GM19395 (cell line): ENCODE data around the gene SIDT1.

Experiments
- ATAC-seq: cut with Tn5 transposase; IDR thresholded peaks from one replicate; pipeline ENCODE4 v1.9.1; 2021; ENCODE audit warnings: mild to moderate bottlenecking, moderate library complexity; ENCODE audit not compliant: unreplicated experiment

Gene SIDT1

DNA sequence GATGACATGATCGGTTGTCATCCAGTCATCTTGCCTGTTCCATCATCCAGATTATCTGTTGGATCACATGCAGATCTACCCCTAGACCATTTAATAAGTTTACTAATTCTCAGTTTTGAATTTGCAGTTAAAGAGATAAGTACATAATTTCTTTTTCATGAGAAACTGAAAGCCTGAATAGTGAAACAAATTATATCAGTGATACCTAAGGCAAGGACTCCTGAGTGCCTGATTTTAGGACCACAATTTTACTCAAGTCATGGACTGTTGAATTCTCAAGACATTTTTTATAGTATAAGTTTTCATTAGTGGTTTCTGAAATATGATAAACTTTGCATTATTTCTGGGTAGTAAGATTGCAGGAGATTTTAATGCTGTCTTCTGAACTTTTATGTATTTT, 13.2 kb downstream of the SIDT1 start:
- ATAC-seq: no peak

GRCh38 chr3:113546414-113546893, 14.1 kb downstream of the SIDT1 start:
- peak; percentile 92 for ATAC-seq

GRCh38 chr3:113548501-113548900, 16.1 kb downstream of the SIDT1 start:
- ATAC-seq: no peak

- ATAC-seq: no peak
Measured at GRCh38 chr3:113551820-113552219, 19.5 kb downstream of the SIDT1 start.

DNA sequence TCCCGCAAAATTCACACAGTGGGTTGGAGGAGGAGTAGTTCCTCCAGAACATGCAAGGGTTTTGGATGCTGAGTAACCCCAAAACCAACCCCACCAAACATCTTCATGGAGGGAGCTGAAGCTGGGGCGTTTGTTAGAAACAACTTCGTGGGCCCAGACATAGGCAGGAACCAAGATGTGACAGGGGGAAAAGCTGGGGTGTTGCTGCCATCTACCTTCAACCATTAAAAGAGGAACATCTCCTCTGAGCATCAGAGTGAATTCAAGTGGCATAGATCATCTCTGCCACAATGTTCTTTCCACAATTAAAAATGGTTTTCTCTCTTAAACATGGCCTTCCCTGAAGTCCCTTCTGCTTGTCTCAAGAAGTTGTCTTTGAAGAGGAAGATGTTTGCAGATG, 20.5 kb downstream of the SIDT1 start:
- ATAC-seq: peak; percentile 61

DNA sequence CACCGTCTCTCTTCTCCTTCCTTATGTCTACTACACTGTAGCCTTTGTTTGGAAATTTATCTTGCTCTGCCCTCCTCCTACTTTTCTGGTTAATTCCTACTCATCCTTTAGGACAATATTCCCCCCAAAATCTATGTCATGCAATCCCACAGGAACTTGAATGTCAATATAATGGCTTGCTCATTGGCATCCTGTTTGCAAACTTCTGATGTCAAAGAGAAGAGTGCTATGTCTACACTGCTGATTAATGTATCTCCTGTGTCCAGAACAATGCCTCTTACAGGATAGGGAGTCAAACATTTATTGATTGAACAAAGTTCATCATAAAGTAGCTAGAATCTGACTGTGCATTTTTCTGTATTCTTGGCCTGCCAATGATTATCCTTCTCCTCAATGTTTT, 22.8 kb downstream of the SIDT1 start:
- no peak for ATAC-seq

DNA sequence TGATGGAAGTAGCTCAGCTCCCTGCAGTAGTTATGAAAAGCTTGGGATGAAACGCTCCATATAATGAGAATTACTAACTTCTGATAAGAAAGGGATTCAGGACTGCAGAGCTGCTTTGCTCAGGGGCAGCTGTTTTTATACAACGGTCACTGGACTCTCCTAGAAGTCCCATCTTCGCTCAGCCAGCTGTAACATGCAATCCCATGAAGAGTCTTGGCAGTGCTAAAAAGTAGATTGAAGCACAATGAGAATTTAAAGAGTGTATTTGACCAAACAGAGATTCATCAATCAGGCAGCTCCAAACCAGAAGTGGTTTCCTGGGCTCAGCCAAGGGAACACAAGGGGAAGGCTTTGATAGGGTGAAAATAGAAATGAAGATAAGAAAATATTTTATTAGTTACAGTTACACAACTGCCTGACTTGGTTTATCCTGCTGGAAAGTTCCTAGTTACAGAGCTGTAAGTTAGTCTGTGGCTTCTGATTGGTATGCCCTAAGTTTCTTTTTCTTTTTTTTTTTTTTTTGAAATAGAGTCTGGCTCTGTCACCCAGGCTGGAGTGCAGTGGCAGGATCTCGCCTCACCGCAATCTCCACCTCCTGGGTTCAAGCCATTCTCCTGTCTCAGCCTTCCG, 24.1 kb downstream of the SIDT1 start:
- no peak for ATAC-seq

DNA sequence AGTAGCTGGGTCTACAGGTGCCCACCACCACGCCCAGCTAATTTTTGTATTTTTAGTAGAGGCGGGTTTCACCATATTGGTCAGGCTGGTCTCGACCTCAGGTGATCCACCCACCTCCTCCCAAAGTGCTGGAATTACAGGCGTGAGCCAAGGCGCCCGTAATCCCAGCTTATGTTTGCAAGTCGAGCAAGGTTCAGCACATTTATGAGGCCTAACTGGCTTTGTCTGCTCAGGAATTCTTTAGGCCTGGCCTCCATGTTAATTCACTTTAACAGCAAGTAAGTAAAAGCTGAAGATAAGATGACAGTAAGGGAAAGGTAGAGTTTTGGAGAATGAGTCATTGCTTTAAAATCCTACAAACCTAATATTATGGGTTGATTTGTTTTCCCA, 24.6 kb downstream of the SIDT1 start:
- no peak for ATAC-seq

- ATAC-seq: no peak
Measured at GRCh38 chr3:113557374-113557773, 25.0 kb downstream of the SIDT1 start.

- ATAC-seq: no peak
Measured at GRCh38 chr3:113559009-113559408, 26.7 kb downstream of the SIDT1 start.

DNA sequence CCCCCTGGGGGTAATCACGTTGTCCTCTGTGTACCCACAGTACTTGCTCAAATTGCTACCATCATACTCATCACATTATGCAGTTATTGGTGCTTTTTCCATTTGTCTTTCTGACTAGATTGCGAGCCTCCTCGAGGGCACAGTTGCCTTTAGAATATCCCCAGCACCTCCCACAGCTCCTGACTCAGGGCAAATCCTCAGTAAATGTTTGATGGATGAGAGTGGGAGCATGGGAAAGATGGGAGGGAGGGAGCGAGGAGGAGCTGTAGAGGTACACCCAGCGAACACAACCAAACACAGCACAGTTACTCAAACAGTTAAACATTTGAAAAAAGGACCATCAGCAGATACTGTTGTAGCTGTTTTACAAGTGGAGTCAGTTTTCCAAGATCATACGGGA, 27.9 kb downstream of the SIDT1 start:
- no peak for ATAC-seq

GRCh38 chr3:113560831-113561623, 28.7 kb downstream of the SIDT1 start:
- ATAC-seq: no peak

GRCh38 chr3:113565555-113565954, 33.2 kb downstream of the SIDT1 start:
- no peak for ATAC-seq

DNA sequence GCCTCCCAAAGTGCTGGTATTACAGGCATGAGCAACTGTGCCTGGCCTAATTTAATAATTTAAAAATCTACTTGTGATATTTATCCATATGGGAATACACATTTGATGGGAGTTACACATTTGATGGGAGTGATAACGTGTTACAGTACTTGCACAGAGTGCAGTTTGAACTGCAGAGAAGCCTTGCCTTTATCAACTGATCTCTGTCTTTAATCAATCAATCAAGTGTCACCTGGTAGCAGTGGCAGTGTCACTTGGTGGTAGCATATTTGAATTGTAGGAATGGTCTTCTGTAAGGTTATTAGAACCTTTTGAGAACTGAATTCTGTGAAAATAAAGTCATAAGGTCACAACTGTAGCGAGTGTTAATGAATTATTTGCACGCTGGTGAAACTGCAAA, 37.8 kb downstream of the SIDT1 start:
- no peak for ATAC-seq

GRCh38 chr3:113571360-113571759, 39.0 kb downstream of the SIDT1 start:
- ATAC-seq: no peak

DNA sequence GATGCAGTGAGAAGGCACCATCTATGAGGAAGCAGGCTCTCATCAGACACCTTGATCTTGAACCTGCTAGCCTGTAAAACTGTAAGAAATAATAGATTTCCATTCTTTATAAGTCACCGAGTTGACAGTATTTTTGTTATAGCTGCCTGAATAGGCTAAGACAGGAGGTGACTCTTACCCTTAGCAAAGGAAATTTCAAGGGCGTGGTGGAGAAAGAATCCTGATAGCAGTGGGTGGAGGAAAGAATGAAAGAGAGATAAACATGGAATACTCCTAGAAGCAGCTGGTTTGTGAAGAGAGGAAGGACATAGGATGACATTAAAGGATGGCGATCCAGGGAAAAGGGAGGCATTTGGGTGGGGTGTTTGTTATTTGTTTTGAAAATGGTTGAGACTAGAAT, 41.4 kb downstream of the SIDT1 start:
- no peak for ATAC-seq

- no peak for ATAC-seq
Measured at GRCh38 chr3:113574213-113574612, 41.9 kb downstream of the SIDT1 start.

- ATAC-seq: no peak
Measured at GRCh38 chr3:113575206-113575605, 42.9 kb downstream of the SIDT1 start.

GRCh38 chr3:113585228-113585627, 52.9 kb downstream of the SIDT1 start:
- ATAC-seq: no peak

- ATAC-seq: no peak
Measured at GRCh38 chr3:113585720-113586119, 53.4 kb downstream of the SIDT1 start.

- no peak for ATAC-seq
Measured at GRCh38 chr3:113588806-113589205, 56.5 kb downstream of the SIDT1 start.

- no peak for ATAC-seq
Measured at GRCh38 chr3:113589971-113590370, 57.6 kb downstream of the SIDT1 start.
